Calu3 (cell line): ENCODE results near the gene RPA3. TPM values are rescaled to one million over a fixed set of nuclear protein-coding genes. Genes with fewer than 3 reads are reported as not detected.

Experiments used
- BruUV-seq: library from RNA; stranded (reverse); fragments of 400-500 nt; replicated peaks from 2 replicates; lab custom pipeline; 2021; lab: Mats Ljungman, UMichigan
- CTCF ChIA-PET: fragments of 300-600 bp; sonication (Branson Sonifier 250); formaldehyde crosslinking; loops from one replicate; lab custom pipeline; 2022; ENCODE audit warnings: antibody characterized with exemption; lab: Charles Lee
- DNase-seq: peaks from one replicate; pipeline ENCODE4 v3.0.0; 2022
- H3K27ac Mint-ChIP-seq: one replicate; pipeline ENCODE4 v1.8.0; 2022; ENCODE audit warnings: mixed read lengths; ENCODE audit not compliant: unreplicated experiment
- H3K27me3 Mint-ChIP-seq: one replicate; pipeline ENCODE4 v1.8.0; 2022; ENCODE audit warnings: mixed read lengths; ENCODE audit not compliant: unreplicated experiment
- H3K36me3 Mint-ChIP-seq: one replicate; pipeline ENCODE4 v1.8.0; 2022; ENCODE audit warnings: mild to moderate bottlenecking, moderate library complexity, mixed read lengths; ENCODE audit not compliant: insufficient read depth, unreplicated experiment
- H3K4me1 Mint-ChIP-seq: one replicate; pipeline ENCODE4 v1.8.0; 2022; ENCODE audit warnings: mild to moderate bottlenecking, low read depth, mixed read lengths; ENCODE audit not compliant: unreplicated experiment
- H3K4me3 Mint-ChIP-seq: one replicate; pipeline ENCODE4 v1.8.0; 2022; ENCODE audit warnings: mild to moderate bottlenecking, low read depth, moderate library complexity, mixed read lengths; ENCODE audit not compliant: unreplicated experiment
- H3K9me3 Mint-ChIP-seq: one replicate; pipeline ENCODE4 v1.8.0; 2022; ENCODE audit warnings: low read depth, mixed read lengths; ENCODE audit not compliant: unreplicated experiment
- intact Hi-C: fragments of 100-400 bp; cut with micrococcal nuclease; formaldehyde crosslinking; loops from one replicate; pipeline ENCODE4 v1.10.0; 2022; ENCODE audit not compliant: unreplicated experiment
- total RNA-seq: library from RNA; stranded (reverse); gene quantifications from 2 replicates; pipeline ENCODE4 v1.2.3, GENCODE V29; 2022
- TF ChIP-seq, protein P1 (sequence below): fragments of 200-600 bp; IDR thresholded peaks from one replicate; pipeline ENCODE4 v1.8.0; 2022; ENCODE audit warnings: antibody characterized with exemption; ENCODE audit not compliant: unreplicated experiment

RPA3 gene
- total RNA-seq, 1 experiment from 2014 or later: 143 TPM

GRCh38 chr7:7620236-7620635 is 98.2 kb downstream of the RPA3 start:
- no peak overlapping the region for H3K4me3 Mint-ChIP-seq
- CTCF ChIA-PET: no interaction called here
- intact Hi-C loops: no loop called here
- DNase-seq: no peak
- BruUV-seq: no TSS peak
- TF ChIP-seq, protein P1, sequence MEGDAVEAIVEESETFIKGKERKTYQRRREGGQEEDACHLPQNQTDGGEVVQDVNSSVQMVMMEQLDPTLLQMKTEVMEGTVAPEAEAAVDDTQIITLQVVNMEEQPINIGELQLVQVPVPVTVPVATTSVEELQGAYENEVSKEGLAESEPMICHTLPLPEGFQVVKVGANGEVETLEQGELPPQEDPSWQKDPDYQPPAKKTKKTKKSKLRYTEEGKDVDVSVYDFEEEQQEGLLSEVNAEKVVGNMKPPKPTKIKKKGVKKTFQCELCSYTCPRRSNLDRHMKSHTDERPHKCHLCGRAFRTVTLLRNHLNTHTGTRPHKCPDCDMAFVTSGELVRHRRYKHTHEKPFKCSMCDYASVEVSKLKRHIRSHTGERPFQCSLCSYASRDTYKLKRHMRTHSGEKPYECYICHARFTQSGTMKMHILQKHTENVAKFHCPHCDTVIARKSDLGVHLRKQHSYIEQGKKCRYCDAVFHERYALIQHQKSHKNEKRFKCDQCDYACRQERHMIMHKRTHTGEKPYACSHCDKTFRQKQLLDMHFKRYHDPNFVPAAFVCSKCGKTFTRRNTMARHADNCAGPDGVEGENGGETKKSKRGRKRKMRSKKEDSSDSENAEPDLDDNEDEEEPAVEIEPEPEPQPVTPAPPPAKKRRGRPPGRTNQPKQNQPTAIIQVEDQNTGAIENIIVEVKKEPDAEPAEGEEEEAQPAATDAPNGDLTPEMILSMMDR: no peak
- H3K9me3 Mint-ChIP-seq: peaks cover 2% of the 10 kb centered on the region
- no peak overlapping the region for H3K27ac Mint-ChIP-seq
- no peaks in the 10 kb centered on the region for H3K27me3 Mint-ChIP-seq
- H3K36me3 Mint-ChIP-seq: no peaks in the 10 kb centered on the region
- peaks cover 5% of the 10 kb centered on the region for H3K4me1 Mint-ChIP-seq

DNA sequence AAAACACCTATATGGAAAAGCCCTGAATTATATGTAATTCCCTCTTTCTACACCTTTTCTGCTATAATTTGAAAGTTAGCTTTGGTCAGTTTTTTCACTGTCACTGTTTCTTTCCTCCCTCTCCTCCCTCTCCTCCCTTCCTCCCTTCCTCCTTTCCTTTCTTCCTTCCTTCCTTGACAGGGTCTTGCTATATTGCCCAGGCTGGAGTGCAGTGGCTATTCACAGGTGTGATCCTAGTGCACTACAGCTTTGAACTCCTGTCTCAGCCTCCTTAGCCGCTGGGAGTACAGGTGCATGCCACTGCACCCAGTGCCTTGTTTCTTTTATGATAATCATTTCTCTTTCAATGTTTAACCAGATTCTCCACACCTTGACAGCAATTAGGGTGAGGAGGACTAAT is 100.0 kb downstream of the RPA3 start:
- Mint-ChIP-seq H3K36me3 (no peaks in the 10 kb centered on the region), H3K4me1 (peaks cover 5% of the 10 kb centered on the region), H3K27me3 (no peaks in the 10 kb centered on the region), H3K4me3 (no peak overlapping the region), H3K27ac (no peak overlapping the region), H3K9me3 (no peaks in the 10 kb centered on the region)
- no peak for DNase-seq
- intact Hi-C loops: no loop called here
- BruUV-seq: no TSS peak
- CTCF ChIA-PET: interaction anchor here (0.6 kb wide), 1 partner anchor 94 kb away, joined by 3 read pairs; no protein-coding TSS in a partner anchor
- TF ChIP-seq, protein P1: no peak

- no peak overlapping the region for H3K27ac Mint-ChIP-seq
- H3K4me3 Mint-ChIP-seq: no peak overlapping the region
- intact Hi-C loops: no loop called here
- peaks cover 5% of the 10 kb centered on the region for H3K4me1 Mint-ChIP-seq
- H3K36me3 Mint-ChIP-seq: no peaks in the 10 kb centered on the region
- H3K9me3 Mint-ChIP-seq: no peaks in the 10 kb centered on the region
- no peak for DNase-seq
- H3K27me3 Mint-ChIP-seq: no peaks in the 10 kb centered on the region
- BruUV-seq: no TSS peak
- TF ChIP-seq, protein P1: no peak
- CTCF ChIA-PET: no interaction called here
Observed at GRCh38 chr7:7617550-7617949, 100.9 kb downstream of the RPA3 start.

- H3K4me3 Mint-ChIP-seq: no peak overlapping the region
- no peaks in the 10 kb centered on the region for H3K9me3 Mint-ChIP-seq
- peaks cover 5% of the 10 kb centered on the region for H3K4me1 Mint-ChIP-seq
- TF ChIP-seq, protein P1: no peak
- intact Hi-C loops: no loop called here
- no peak overlapping the region for H3K27ac Mint-ChIP-seq
- no peaks in the 10 kb centered on the region for H3K27me3 Mint-ChIP-seq
- CTCF ChIA-PET: no interaction called here
- no peaks in the 10 kb centered on the region for H3K36me3 Mint-ChIP-seq
- BruUV-seq: no TSS peak
- no peak for DNase-seq
Observed at GRCh38 chr7:7614018-7614741, 104.2 kb downstream of the RPA3 start.
